PFSK-1 (cell line): ENCODE results near the gene SRPK3.

Experiments used
- POLR2AphosphoS5 ChIP-seq: IDR thresholded peaks from 2 replicates; pipeline ENCODE4 v1.6.1; 2012; ENCODE audit warnings: low read depth, mild to moderate bottlenecking, control low read depth, low read length, moderate library complexity
- SIN3A ChIP-seq: IDR thresholded peaks from 2 replicates; pipeline ENCODE4 v1.6.1; 2012; ENCODE audit warnings: mild to moderate bottlenecking, low read length, moderate library complexity, borderline replicate concordance; ENCODE audit not compliant: insufficient read depth
- TAF1 ChIP-seq: IDR thresholded peaks from 2 replicates; pipeline ENCODE4 v1.6.1; 2012; ENCODE audit warnings: low read length, control low read depth, borderline replicate concordance; ENCODE audit not compliant: insufficient read depth

GRCh38 chrX:153767674-153768055, 13.2 kb upstream of the SRPK3 start:
- TF ChIP-seq SIN3A (no peak), POLR2AphosphoS5 (no peak), TAF1 (no peak)
